Uterus (tissue), 2 donors: ENCODE results near the gene MFSD6L.

ENCODE experiments used
- POLR2A ChIP-seq, 2 donors: fragments of 450-650 bp; IDR thresholded peaks; one replicate each; pipeline ENCODE4 v1.6.1; 2016; ENCODE audit warnings: antibody characterized with exemption in 2 of 2, mild to moderate bottlenecking in 1 of 2, moderate library complexity in 1 of 2
- TF ChIP-seq, protein P1 (sequence below), 4 experiments: fragments of 200-600 bp in 2 of 4; fragments of 450-650 bp in 2 of 4; sonication (generic) in 2 of 4; IDR thresholded peaks; one replicate each; pipeline ENCODE4 v1.5.1; 2016 to 2019; ENCODE audit warnings: antibody characterized with exemption in 4 of 4, mild to moderate bottlenecking in 2 of 4, moderate library complexity in 1 of 4

DNA sequence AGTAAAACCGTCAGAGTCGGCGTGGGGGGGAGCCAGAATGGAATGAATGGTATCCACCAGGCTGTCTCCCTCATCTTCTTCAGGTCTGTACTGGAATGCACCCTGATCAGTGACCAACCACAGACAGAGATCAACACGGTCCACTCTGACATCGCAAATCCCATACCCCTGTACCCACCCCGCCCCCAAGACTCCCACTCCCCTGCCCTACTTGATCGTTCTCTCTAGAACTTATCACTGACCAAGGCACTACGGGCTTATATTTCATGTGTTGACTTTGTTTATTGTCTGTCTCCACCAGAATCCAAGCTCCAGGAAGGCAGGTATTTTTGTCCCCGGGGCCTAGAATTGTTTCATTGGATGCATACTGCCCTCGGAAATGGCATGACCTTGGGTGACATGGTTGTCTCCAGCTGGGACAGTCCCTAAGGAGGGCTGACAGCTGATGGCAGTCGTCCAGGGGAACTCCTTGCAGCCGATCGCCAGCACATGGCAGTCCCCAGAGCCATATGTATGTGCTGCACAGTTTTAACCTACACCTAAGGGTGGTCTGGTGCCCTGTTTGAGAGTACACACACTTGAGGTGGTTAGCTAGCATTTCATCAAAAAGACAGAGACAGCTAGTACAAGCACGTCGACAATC lies 526 bp upstream of the MFSD6L start:
- TF ChIP-seq, protein P1, sequence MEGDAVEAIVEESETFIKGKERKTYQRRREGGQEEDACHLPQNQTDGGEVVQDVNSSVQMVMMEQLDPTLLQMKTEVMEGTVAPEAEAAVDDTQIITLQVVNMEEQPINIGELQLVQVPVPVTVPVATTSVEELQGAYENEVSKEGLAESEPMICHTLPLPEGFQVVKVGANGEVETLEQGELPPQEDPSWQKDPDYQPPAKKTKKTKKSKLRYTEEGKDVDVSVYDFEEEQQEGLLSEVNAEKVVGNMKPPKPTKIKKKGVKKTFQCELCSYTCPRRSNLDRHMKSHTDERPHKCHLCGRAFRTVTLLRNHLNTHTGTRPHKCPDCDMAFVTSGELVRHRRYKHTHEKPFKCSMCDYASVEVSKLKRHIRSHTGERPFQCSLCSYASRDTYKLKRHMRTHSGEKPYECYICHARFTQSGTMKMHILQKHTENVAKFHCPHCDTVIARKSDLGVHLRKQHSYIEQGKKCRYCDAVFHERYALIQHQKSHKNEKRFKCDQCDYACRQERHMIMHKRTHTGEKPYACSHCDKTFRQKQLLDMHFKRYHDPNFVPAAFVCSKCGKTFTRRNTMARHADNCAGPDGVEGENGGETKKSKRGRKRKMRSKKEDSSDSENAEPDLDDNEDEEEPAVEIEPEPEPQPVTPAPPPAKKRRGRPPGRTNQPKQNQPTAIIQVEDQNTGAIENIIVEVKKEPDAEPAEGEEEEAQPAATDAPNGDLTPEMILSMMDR (IDR thresholded peaks at IDR 0.05) = no peak
- TF ChIP-seq POLR2A (IDR thresholded peaks at IDR 0.05) = no peak
